Tongue (tissue), 2 donors: ENCODE data around the gene TRPT1. TPM values are rescaled to one million over a fixed set of nuclear protein-coding genes. Genes with fewer than 3 reads are reported as not detected.

ENCODE experiments used
- DNase-seq: peaks from one replicate; pipeline ENCODE4 v3.0.0-alpha.2; 2015
- total RNA-seq: library from RNA; depleted of rRNA; stranded (reverse); fragments of >200 nt; gene quantifications from one replicate; pipeline ENCODE4 v1.2.3, GENCODE V29; 2014

Gene TRPT1
- total RNA-seq, 1 donor from 2014 or later: 53.3 TPM

DNA sequence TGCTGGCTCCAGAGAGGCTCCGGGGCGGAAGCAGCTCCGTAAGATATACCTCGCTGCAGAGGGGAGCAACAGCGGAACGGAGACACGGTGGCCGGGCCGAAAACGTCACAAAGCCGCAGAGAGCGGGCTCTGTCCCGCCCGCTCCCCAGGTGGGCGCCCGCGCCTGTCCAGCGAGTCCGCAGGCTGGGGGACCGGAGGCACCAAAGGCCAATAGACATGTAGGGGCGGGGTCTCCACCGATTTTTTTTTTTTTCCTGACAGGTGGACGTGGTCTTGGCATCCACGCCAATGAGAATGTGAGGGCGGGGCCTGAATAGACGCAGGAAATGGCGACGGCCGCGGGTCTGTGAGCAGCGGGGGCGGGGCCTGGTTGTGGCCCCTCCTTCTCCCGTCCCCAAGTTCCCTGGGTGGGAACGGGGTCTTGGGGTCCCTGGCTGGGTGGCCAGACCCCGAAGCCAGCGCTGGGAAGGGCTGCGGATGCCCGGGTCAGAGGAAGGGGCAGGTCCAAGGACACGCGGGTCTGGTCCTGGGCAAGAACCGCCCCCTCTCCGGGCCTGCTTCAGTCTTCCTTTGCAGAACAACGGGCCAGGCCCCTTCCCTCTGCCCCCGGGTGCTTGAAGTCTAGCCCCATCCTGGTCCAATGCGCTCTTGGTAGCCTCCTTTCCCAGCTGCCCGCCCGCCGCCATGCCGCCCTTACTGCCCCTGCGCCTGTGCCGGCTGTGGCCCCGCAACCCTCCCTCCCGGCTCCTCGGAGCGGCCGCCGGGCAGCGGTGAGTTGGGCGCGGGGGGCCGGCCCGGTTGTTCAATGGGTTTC, 4.4 kb upstream of the TRPT1 start, which contains the start of gene DNAJC4:
DNAJC4 (plus strand) TSS at position 378 of the 814 bp plus-strand sequence; CDS start at position 685, 307 bp downstream.
- peak; percentile 98 for DNase-seq

DNA sequence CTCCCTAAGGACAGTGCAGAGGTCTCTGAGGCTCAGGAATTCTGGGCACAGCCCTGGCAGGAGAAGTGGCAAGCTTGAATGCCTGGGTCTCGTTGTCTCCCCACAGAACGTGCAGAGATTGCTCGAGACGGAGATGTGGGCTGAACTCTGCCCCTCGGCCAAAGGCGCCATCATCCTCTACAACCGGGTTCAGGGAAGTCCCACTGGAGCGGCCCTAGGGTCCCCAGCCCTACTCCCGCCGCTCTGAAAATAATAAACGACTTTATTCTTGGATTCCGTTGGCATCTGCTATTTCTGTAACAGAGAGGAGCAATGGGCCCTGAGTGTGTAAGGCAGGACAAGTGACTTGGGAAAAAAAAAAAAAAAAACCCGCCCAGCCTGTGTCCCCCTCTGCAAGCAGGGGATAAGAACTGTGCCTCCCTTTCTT, 3.8 kb upstream of the TRPT1 start:
- no peak for DNase-seq

DNA sequence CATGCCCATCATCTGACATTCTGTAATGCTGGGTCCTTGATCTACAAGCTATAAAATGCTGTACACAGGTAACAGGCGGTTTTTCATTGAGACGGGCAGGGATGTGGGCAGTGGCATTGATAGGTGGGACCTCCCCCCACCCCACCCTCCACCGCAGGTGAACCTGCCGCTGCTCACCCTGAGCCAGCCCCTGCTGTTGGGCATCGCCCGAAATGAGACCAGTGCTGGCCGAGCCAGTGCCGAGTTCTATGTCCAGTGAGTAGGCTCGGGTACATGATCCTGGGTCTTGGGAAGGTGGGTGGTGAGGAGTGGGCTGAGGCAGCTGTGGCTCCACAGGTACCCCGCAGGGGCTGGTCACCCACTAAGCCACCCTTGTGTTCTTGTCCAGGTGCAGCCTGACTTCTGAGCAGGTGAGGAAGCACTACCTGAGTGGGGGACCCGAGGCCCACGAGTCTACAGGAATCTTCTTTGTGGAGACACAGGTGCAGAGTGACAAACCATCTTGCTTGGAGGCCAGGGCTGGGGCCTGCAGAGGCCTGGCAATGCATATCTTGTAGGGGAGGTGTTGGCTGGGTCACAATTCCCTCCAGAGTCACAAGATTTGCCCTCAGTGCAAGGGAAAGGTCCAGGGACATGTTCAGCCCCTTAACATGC, 3.2 kb upstream of the TRPT1 start:
- no peak for DNase-seq

DNA sequence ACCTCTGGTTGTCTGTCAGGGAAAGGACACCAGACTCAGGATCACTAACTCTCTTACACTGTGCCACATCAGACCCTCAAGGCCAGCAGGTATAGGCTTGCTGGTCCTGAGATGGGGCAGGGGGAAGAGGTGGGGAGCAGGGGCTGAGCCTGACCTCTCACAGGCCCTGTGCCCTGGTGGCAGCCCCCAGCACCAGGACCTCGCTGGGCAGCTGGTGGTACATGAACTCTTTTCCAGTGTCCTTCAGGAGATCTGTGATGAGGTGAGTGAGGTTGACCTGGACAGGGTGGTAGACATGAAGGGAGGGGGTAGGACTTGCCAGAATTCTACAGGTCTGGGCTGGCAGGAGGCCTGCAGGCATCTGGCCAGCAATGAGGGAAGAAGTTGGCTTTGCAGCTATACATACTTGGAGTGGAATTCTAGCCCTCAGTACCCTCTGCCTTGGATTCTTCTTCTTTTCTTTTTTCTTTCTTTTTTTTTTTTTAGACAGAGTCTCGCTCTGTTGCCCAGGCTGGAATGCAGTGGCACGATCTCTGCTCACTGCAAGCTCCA, 1.5 kb upstream of the TRPT1 start:
- DNase-seq: no peak

DNA sequence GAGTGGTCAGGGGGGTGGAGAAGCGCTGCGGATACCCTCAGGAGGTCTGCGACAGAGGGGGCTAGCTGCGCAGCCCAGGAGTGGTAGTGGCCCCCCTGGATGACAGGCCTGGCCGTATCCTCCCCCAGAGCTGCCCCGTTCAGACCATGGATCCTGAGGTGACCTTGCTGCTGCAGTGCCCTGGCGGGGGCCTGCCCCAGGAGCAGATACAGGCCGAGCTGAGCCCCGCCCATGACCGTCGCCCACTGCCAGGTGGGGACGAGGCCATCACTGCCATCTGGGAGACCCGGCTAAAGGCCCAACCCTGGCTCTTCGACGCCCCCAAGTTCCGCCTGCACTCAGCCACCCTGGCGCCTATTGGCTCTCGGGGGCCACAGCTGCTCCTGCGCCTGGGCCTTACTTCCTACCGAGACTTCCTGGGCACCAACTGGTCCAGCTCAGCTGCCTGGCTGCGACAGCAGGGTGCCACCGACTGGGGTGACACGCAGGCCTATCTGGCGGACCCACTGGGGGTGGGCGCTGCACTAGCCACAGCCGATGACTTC, 593 bp upstream of the TRPT1 start:
- DNase-seq: peak; percentile 64

DNA sequence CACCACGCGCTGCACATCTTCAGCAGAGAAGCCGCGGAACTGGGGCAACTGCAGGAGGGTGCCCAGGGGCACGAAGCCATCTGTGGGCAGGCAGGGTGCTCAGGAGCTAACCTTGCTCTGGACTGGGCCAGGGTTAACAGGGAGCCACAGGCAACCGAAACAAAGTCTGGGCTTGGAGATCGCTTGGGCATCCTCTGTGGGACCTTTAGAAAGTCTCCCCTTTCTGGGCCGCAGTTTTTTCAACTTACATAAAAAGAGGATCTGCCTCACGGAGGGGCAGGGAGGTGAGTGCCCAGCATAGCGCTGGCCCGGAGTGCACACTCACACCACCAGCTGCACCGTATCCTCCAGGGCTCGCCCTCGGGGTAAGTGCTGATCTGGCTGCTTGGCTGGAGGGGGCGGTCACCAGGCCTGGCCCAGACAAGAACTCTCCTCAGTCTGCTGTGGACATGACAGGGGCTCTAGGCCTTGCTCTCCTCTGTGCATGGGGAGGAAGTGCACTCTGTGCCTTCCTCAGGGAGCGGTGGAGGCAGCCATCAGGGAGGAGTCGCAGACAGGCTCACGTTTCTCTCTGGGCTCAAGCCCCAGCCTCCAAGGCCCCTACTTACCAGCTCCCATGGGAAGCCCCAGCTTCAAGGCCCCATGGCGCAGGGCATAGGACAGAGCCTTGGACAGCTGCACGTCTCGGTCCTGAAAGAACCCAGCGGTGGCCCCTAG, 937 bp downstream of the TRPT1 start:
- DNase-seq: no peak

DNA sequence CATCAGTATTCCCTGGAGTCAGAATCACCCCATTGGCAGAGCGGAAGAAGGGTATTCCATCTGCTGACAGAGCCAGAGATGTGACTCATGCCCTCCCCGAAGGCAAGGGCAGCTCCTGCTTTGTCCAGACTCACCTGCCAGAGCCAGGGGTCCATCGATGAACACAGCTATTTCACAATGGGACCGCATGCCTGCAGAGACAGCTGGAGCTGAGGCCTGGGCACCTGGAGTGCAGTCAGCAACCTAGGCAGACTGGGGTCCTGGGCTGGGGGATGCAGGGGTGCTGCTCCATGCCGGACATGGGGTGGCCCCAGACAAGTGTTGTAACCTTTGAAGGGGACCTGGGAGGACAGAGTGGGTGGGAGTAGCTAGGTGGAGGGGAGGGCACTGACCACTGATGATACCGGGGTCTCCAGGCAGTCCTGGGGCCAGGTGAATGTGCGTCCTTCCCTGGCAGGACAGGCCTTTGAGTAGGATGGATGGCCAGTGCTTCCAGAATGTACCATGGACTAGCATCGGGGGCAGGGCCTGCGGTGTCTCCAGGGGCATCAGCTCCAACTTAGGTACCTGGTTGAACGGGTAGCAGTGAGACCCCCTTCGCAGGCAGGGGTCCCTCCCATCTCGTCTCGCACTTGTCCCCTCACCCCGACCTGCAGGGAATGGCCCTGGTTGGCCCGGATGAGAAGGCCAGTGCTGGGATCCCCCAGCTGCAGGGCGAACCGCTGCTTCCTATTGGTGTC, 1.7 kb downstream of the TRPT1 start:
- DNase-seq: no peak

DNA sequence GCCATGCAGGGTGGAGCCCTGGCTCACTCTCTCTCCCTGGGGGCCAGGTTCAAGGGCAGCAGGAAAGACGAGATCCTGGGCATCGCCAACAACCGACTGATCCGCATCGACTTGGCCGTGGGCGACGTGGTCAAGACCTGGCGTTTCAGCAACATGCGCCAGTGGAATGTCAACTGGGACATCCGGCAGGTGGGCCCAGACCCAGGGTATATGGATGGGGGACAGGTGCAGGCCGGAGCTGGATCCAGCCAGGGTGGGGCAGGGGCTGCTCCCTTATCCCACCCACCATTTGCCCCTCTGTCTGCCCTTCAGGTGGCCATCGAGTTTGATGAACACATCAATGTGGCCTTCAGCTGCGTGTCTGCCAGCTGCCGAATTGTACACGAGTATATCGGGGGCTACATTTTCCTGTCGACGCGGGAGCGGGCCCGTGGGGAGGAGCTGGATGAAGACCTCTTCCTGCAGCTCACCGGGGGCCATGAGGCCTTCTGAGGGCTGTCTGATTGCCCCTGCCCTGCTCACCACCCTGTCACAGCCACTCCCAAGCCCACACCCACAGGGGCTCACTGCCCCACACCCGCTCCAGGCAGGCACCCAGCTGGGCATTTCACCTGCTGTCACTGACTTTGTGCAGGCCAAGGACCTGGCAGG, 2.9 kb downstream of the TRPT1 start:
- no peak for DNase-seq

DNA sequence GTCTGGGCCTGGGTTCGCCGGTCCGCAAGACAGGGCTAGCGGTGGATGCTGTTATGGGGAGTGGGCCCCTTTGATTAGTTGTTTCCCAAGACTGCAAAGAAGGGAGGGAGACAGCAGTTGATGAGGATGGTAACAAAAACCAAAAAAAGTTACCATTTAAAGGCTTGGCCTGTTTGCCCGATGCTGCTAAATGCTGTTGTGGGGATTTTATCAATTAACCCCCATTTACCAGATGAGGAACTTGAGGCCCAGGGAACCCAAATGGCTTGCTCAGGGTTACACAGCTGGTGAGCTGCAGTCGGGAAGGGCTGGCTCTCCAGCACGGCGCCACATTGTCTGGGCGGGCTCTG, 3.4 kb downstream of the TRPT1 start:
- DNase-seq: no peak

DNA sequence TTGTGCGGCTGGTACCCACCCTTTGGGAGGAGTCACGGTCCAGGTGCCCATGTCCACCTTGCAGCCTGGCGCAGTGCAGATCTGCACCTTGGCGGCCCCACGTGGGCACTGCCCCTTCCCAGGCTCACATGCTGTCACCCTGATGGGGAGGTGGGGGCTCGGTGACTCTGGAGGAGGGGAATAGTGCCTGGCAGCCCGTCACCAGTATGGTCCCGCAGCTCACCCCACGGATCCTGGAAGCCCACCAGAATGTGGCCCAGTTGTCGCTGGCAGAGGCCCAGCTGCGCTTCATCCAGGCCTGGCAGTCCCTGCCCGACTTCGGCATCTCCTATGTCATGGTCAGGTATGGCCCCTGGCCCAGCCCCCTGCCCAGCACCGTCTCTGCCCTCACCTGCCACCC, 5.2 kb downstream of the TRPT1 start:
- no peak for DNase-seq

DNA sequence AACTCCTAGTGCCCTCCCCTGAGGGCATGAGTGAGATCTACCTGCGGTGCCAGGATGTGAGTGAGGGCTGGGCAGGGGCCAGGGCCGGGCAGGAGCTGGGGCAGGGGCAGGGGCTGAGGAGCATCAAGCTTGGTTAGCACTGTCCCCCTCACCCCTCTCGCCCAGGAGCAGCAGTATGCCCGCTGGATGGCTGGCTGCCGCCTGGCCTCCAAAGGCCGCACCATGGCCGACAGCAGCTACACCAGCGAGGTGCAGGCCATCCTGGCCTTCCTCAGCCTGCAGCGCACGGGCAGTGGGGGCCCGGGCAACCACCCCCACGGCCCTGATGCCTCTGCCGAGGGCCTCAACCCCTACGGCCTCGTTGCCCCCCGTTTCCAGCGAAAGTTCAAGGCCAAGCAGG, 5.7 kb downstream of the TRPT1 start:
- no peak for DNase-seq

DNA sequence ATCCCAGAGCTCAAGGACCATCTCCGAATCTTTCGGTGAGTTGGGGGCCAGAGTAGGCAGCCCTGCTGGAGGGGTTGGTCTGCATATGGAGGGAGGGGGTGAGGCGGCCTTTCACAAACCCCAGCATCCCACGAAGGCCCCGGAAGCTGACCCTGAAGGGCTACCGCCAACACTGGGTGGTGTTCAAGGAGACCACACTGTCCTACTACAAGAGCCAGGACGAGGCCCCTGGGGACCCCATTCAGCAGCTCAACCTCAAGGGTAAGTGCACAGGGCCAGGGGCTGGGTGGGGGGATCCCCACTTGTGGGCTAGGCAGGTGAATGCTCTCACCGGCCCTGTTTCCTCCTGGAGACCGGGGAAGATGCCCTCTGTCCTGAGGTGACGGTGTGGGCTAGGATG, 6.2 kb downstream of the TRPT1 start:
- DNase-seq: no peak

DNA sequence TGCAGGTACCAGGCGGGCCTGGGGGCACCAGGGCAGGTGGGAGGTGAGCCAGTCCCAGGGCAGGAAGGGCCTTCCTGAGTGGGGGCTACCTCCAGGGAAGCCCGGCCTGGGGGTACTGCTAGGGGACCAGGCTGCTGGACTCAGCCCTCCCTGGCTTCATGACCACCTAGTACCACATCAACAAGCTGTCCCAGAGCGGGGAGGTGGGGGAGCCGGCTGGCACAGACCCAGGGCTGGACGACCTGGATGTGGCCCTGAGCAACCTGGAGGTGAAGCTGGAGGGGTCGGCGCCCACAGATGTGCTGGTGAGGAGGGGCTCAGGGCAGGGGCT, 6.7 kb downstream of the TRPT1 start:
- no peak for DNase-seq

DNA sequence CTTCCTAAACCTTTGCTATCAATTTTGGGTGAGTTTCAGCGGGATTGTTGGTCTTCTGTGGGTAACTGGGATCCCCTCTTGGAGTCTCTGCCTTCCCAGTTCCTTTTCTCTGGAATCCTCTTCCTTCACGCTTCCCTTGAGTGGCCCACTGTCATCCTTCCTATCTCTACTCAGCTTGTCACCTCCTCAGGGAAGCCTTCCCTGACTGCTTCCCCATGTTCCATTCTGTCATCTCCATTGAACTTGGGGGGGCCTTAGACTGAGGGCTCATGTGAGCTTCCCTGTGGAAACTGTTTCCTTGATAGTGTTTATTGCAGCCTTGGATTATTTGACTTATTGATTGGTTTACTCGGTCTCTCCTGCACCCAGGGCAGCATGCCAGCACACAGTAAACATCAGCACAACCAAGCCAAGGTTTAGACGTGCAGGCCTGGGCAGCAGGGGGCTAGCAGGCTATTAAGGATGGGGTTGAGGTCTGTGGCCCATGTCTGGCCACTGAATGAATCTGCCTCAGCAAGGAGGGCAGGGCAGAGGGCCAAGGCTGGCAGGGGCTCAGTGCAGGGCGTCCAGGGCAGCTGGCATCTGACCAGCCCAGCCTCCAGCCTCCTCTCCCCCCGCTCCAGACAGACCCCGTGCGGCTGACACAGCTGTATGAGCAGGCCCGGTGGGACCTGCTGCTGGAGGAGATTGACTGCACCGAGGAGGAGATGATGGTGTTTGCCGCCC, 7.2 kb downstream of the TRPT1 start:
- no peak for DNase-seq

DNA sequence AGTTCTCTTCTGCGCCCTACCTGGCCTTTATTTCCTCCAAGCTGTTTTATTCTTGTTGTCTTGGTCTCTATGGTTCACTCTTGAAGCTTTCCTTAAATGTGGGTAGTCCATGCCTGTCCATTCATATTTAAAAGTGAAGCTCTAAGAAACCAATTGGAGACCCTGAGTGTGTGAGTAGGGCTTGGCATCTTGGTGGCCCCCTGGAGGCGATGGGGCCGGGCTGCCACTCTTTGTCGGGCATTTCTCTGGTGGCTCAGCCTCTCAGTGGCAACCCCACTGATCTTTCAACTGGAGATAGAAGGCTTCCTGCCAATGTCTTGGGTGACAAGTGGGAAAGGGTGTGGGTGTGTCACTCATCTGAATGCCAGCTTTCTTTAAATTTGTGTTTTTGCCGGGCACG, 9.1 kb downstream of the TRPT1 start:
- no peak for DNase-seq

DNA sequence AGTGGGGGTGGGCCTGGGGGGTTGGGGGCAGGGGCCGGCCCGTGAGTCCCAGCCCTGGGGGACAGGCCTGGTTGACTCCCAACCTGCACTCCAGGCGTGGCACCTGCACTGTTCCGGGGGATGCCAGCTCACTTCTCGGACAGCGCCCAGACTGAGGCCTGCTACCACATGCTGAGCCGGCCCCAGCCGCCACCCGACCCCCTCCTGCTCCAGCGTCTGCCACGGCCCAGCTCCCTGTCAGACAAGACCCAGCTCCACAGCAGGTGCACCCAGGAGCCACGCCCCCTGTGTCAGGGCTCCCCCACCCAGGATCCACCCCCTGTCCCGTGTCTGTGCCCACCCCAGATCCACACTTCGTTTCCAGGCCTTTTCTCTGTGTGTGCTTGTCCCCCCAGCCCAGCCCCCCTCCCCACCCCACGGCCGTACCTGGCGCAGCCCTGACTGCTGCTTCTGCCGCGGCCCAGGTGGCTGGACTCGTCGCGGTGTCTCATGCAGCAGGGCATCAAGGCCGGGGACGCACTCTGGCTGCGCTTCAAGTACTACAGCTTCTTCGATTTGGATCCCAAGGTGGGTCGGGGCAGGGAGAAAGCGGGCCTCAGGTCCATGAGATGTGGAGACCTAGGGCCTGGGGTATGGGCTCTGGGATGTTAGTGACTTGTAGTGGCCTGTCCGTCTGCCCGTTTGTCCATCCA, 14.7 kb downstream of the TRPT1 start:
- DNase-seq: no peak

DNA sequence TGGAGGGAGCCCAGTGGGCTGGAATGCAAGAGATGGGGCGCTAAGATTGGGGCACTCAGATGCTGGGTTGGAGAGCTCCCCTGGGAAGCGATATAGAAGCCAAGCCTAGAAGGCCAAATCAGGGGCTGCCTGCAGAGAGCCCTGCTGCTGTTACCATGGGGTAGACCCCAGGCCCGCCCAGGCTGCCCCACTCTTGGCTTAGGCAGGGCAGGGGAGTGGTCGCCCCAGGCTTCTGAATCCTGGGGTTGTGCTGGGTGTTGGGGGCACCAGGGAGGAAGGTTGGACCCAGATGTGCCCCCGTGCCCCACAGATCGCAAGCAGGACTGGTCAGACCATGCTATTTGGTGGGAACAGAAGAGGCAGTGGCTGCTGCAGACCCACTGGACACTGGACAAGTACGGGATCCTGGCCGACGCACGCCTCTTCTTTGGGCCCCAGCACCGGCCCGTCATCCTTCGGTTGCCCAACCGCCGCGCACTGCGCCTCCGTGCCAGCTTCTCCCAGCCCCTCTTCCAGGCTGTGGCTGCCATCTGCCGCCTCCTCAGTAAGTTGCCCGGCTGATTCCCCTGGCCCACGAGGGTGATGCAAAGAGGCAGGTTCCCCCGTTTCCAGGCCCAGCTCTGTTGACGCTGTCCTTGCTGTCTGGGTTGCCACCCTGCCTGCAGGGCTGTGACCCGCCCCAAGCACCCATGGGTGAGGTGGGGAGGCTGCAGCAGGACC, 15.5 kb downstream of the TRPT1 start:
- no peak for DNase-seq

DNA sequence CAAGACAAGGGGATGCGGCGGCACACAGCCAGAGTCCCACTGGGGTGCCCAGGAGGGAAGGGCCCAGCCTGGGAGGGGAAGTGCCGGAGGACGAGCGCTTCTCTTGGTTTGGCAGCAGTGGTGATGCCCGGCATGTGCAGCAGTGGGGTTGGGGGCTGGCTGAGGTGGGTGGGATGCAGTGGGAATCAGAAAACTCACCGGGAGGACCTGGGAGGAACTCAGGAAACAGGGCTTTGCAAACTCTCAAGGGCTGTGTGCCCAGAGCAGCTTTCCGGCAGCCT, 16.5 kb downstream of the TRPT1 start:
- DNase-seq: no peak

DNA sequence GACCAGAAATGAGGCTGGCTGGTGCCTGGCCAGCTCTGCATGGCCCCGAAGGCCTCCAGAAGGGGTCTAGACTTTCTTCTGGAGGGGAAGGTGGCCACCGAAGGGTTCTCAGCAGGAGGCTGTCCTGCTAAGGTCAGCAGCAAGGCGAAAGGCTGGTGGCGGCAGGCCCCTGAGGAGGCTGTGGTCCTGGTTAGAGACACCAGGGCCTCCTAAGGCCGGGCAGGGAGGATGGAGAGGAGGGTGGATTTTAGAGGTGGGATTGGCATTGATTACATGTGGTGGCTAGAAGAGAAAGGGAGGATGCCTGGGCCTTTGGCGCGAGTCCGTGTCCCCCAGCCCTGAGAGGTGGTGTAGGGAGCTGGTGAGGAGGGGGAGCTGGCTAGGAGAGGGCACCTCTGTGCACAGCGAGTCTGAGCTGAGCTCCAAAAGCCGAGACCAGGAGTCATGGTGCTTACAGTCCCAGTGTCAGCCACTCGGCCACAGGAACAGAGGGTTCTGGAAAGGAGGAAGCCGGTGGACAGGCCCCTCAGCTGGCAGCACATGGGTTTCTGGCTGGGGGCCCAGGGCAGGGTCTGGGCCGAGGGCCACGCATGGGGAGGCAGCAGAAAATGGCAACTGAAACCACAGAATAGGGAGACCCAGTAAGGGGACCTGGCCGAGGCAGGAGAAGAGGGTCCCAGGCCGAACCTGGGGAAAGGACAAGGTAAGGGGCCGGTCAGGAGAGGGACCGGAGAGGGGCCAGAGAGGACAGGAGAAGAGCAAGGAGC, 17.0 kb downstream of the TRPT1 start:
- DNase-seq: no peak
